GM10248 (cell line): ENCODE data around the gene ARHGEF26.

Source experiments
- CTCF ChIA-PET: fragments of 300-600 bp; sonication (Branson Sonifier 250); formaldehyde crosslinking; extraction: SDS; loops from one replicate; lab custom pipeline; 2021; ENCODE audit warnings: antibody characterized with exemption; lab: Yijun Ruan, JAX
- POLR2A ChIA-PET: fragments of 350-650 bp; sonication (Branson Sonifier 250); formaldehyde crosslinking; extraction: SDS; loops from one replicate; lab custom pipeline; 2020; ENCODE audit warnings: antibody characterized with exemption; lab: Yijun Ruan, JAX
- DNase-seq: peaks from one replicate; pipeline ENCODE4 v3.0.0; 2012; ENCODE audit errors: extremely low spot score
- CTCF ChIP-seq: IDR thresholded peaks from 2 replicates; pipeline ENCODE4 v1.5.1; 2012; ENCODE audit warnings: mild to moderate bottlenecking, low read depth; ENCODE audit errors: extremely low read depth, missing control alignments, control extremely low read depth

Gene ARHGEF26

GRCh38 chr3:154194877-154195276 lies 73.7 kb downstream of the ARHGEF26 start:
- DNase-seq = no peak
- CTCF ChIA-PET = interaction anchor here (1.0 to 1.2 kb wide), 4 partner anchors 8 to 19 kb away, joined by 3 read pairs; no protein-coding TSS in a partner anchor
- TF ChIP-seq CTCF = no peak
- POLR2A ChIA-PET = no interaction called here

GRCh38 chr3:154195620-154196356 lies 74.6 kb downstream of the ARHGEF26 start:
- no peak for TF ChIP-seq CTCF
- ChIA-PET CTCF (interaction anchor here (1.0 to 1.1 kb wide), 2 partner anchors 10 to 13 kb away, joined by 3 read pairs; no protein-coding TSS in a partner anchor), POLR2A (no interaction called here)
- DNase-seq = no peak

DNA sequence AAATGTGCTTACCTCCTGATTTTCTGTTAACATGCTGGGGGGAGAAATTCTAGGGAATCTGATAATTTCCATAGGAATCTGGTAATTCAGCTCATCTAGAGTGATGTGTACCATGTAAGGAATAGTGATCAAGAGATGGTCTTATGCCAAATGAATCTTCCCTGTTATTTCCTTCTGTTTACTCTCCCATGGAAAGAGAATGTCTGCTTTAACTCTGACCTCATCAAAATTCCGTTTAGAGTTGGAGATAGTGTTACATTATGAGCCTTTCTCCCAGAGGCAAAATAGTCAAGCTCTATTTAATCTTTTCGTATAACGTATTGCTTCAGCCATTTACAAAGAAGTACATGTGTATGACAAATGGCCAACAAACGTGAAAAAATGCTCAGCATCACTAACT lies 76.6 kb downstream of the ARHGEF26 start:
- no peak for TF ChIP-seq CTCF

GRCh38 chr3:154209499-154209898 lies 88.3 kb downstream of the ARHGEF26 start:
- POLR2A ChIA-PET = no interaction called here
- TF ChIP-seq CTCF = no peak
- DNase-seq = no peak
- CTCF ChIA-PET = no interaction called here

More for the DNA sequence above, 76.6 kb downstream of the ARHGEF26 start:
- POLR2A ChIA-PET = no interaction called here
- CTCF ChIA-PET = no interaction called here
- DNase-seq = no peak

DNA sequence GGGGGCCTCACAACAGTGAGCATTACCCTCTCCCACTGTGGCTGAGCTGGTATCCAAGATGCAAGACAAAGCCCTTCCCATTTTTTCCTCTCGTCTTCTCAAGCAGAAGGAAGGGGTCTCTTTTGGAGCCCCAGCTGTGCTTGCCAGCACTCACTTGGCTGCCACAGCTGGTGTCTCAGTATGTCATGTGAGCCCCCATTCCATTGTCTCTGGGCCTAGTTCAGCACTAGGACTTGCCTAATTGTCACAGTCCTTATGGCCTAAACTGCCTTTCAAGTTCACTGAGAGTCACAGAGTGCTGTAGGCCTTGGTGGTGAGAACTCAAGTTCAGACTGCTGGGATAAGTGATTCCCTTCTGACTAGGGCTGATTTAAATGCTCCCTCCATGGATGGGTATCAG lies 89.8 kb downstream of the ARHGEF26 start:
- no peak for DNase-seq
- ChIA-PET CTCF (no interaction called here), POLR2A (no interaction called here)
- TF ChIP-seq CTCF = no peak

GRCh38 chr3:154214306-154214705 lies 93.1 kb downstream of the ARHGEF26 start:
- CTCF ChIA-PET = interaction anchor here (1.2 kb wide), 1 partner anchor 49 kb away, joined by 3 read pairs; no protein-coding TSS in a partner anchor
- no peak for DNase-seq
- POLR2A ChIA-PET = no interaction called here
- TF ChIP-seq CTCF = no peak
